PFSK-1 (cell line): ENCODE measurements around the gene DGKI.

ENCODE experiments used
- POLR2AphosphoS5 ChIP-seq: IDR thresholded peaks from 2 replicates; pipeline ENCODE4 v1.6.1; 2012; ENCODE audit warnings: low read depth, mild to moderate bottlenecking, control low read depth, low read length, moderate library complexity
- REST ChIP-seq, 2 experiments: IDR thresholded peaks; 2 replicates each; pipeline versions ENCODE4 v1.6.1 to v1.8.0; 2011 to 2012; ENCODE audit warnings: low read depth in 2 of 2, low read length in 2 of 2, control low read depth in 1 of 2, inconsistent platforms in 1 of 2, mild to moderate bottlenecking in 1 of 2, moderate library complexity in 1 of 2; ENCODE audit not compliant: insufficient read depth in 1 of 2
- SIN3A ChIP-seq: IDR thresholded peaks from 2 replicates; pipeline ENCODE4 v1.6.1; 2012; ENCODE audit warnings: mild to moderate bottlenecking, low read length, moderate library complexity, borderline replicate concordance; ENCODE audit not compliant: insufficient read depth

DNA sequence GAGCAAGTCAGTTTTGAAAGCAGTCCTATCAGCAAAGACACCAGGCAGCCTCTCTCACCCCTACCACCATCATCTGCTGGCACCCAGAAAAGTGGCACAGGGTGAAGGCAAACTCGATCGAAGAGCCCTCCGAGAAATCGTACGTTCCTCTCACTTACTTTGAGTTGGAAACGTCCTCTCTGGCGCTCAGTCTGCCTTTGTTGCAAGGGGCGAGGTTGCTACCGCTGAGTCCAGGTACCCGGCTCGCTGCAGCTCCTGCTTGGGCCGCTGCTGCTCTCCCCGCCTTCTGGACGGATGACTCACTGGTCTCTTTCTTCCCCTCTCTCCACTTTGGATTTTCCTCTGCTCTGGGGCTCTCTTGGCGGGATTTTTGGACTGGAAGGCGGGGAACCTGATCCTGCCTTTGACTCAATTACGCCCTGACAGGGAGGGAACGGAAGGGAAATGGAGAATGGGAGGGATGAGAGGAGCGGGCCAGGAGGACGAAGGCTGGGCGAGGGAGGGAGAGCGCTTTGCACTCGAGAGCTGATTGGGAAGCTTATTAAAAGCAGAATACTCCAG, 503.4 kb downstream of the DGKI start, which contains the start of gene PTN:
- no peak for TF ChIP-seq POLR2AphosphoS5
- TF ChIP-seq REST (IDR thresholded peaks at IDR 0.05; ENCODE audit: insufficient read depth in 1 of 2, low read depth in 2 of 2, low read length in 2 of 2) = no peak
- TF ChIP-seq SIN3A = no peak
